ENCODE measurements around the gene NRP1.

NRP1 gene

DNA sequence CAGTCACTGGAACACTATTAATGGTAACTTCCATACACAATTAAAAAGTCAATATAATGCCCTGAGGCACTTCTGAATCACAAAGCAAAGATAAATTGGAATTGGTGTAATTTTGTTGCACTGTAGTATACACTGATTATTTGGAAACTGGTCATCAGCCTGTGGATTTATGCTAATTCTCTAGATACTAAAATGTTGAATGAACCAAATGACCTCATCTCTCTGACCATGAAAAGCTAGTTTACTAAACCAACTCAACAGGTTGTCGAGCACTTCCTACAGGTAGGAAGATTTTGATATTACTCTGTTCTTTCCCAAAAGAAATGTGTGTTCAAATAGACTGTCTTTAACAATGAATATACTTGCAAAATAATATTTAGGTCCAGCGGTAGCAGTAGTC, 5.3 kb downstream of the NRP1 start:
- no peak overlapping the region for H3K4me2 ChIP-seq (ENCODE audit: low read length)
- no peaks in the 10 kb centered on the region for H3K27me3 ChIP-seq (ENCODE audit: control insufficient read depth, insufficient read depth, low read length)
- no peaks in the 10 kb centered on the region for H3K36me3 ChIP-seq (ENCODE audit: control insufficient read depth, insufficient read depth, low read length)
- no peaks in the 10 kb centered on the region for H3K79me2 ChIP-seq
- H3K4me3 ChIP-seq (ENCODE audit: low read depth, low read length) = no peak overlapping the region
- H3K9ac ChIP-seq = no peak overlapping the region
- no peak overlapping the region for H2AFZ ChIP-seq
- H3K4me1 ChIP-seq = no peaks in the 10 kb centered on the region
- H3K9me3 ChIP-seq (ENCODE audit: control insufficient read depth, low read length) = no peaks in the 10 kb centered on the region
- no peak overlapping the region for H3K27ac ChIP-seq
- TF ChIP-seq, protein P1, sequence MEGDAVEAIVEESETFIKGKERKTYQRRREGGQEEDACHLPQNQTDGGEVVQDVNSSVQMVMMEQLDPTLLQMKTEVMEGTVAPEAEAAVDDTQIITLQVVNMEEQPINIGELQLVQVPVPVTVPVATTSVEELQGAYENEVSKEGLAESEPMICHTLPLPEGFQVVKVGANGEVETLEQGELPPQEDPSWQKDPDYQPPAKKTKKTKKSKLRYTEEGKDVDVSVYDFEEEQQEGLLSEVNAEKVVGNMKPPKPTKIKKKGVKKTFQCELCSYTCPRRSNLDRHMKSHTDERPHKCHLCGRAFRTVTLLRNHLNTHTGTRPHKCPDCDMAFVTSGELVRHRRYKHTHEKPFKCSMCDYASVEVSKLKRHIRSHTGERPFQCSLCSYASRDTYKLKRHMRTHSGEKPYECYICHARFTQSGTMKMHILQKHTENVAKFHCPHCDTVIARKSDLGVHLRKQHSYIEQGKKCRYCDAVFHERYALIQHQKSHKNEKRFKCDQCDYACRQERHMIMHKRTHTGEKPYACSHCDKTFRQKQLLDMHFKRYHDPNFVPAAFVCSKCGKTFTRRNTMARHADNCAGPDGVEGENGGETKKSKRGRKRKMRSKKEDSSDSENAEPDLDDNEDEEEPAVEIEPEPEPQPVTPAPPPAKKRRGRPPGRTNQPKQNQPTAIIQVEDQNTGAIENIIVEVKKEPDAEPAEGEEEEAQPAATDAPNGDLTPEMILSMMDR (IDR thresholded peaks at IDR 0.05) = no peak

DNA sequence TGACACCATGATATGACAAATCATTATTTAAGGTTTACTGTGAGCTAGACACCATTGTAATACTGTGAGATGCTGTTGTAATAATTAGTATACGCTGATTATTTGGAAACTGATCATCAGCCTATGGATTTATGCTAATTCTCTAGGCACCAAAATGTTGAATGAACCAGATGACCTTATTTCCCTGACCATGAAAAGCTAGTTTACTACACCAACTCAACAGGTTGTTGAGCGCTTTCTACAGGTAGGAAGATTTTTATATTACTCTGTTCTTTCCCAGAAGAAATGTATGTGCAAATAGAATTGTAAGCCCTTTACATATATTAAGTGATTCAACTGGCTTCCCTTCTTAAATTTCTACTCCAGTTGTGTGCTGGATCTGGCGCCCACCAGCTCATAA, 6.2 kb downstream of the NRP1 start:
- TF ChIP-seq, protein P1 (IDR thresholded peaks at IDR 0.05) = no peak
- Histone ChIP-seq H3K4me3 (ENCODE audit: low read depth, low read length) (no peak overlapping the region), H3K27ac (no peak overlapping the region), H3K27me3 (ENCODE audit: control insufficient read depth, insufficient read depth, low read length) (no peaks in the 10 kb centered on the region), H3K79me2 (no peaks in the 10 kb centered on the region), H3K9ac (no peak overlapping the region), H3K4me2 (ENCODE audit: low read length) (no peak overlapping the region), H3K36me3 (ENCODE audit: control insufficient read depth, insufficient read depth, low read length) (no peaks in the 10 kb centered on the region), H3K4me1 (no peaks in the 10 kb centered on the region), H2AFZ (no peak overlapping the region), H3K9me3 (ENCODE audit: control insufficient read depth, low read length) (no peaks in the 10 kb centered on the region)

- Histone ChIP-seq H3K4me1 (no peaks in the 10 kb centered on the region), H3K79me2 (no peaks in the 10 kb centered on the region), H3K9me3 (ENCODE audit: control insufficient read depth, low read length) (no peaks in the 10 kb centered on the region), H3K27me3 (ENCODE audit: control insufficient read depth, insufficient read depth, low read length) (no peaks in the 10 kb centered on the region), H3K36me3 (ENCODE audit: control insufficient read depth, insufficient read depth, low read length) (no peaks in the 10 kb centered on the region), H3K9ac (no peak overlapping the region), H3K4me2 (ENCODE audit: low read length) (no peak overlapping the region), H3K4me3 (ENCODE audit: low read depth, low read length) (no peak overlapping the region), H3K27ac (no peak overlapping the region), H2AFZ (no peak overlapping the region)
- TF ChIP-seq, protein P1 (IDR thresholded peaks at IDR 0.05) = no peak
Observed at GRCh38 chr10:33327751-33328150, 6.7 kb downstream of the NRP1 start.

- TF ChIP-seq, protein P1 (IDR thresholded peaks at IDR 0.05) = no peak
- Histone ChIP-seq H3K4me2 (ENCODE audit: low read length) (no peak overlapping the region), H3K27ac (no peak overlapping the region), H3K79me2 (no peaks in the 10 kb centered on the region), H3K9me3 (ENCODE audit: control insufficient read depth, low read length) (no peaks in the 10 kb centered on the region), H3K4me1 (no peaks in the 10 kb centered on the region), H3K27me3 (ENCODE audit: control insufficient read depth, insufficient read depth, low read length) (no peaks in the 10 kb centered on the region), H3K36me3 (ENCODE audit: control insufficient read depth, insufficient read depth, low read length) (no peaks in the 10 kb centered on the region), H3K4me3 (ENCODE audit: low read depth, low read length) (no peak overlapping the region), H2AFZ (no peak overlapping the region), H3K9ac (no peak overlapping the region)
Observed at GRCh38 chr10:33326933-33327332, 7.5 kb downstream of the NRP1 start.

DNA sequence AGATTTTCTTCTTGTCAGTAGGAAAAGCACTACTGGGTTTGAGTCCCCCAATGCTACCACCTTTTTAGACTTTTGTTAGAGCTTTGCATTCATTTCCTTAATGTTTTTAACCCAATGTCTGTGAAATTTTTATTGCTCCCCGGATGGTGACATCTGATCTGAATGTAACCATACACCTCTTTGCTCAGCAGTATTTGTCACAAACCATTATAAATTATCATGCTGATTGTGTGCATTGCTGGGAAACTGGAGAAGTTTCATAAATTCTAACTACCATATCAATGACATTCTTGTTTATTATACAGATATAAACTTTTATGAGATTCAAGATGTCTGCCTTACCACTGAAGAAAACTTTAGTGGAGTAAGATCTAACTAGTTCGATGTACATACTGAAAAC, 8.5 kb downstream of the NRP1 start:
- Histone ChIP-seq H3K4me2 (ENCODE audit: low read length) (no peak overlapping the region), H3K9ac (no peak overlapping the region), H3K27ac (no peak overlapping the region), H3K27me3 (ENCODE audit: control insufficient read depth, insufficient read depth, low read length) (no peaks in the 10 kb centered on the region), H3K9me3 (ENCODE audit: control insufficient read depth, low read length) (no peaks in the 10 kb centered on the region), H2AFZ (no peak overlapping the region), H3K4me3 (ENCODE audit: low read depth, low read length) (no peak overlapping the region), H3K4me1 (no peaks in the 10 kb centered on the region), H3K36me3 (ENCODE audit: control insufficient read depth, insufficient read depth, low read length) (no peaks in the 10 kb centered on the region), H3K79me2 (no peaks in the 10 kb centered on the region)
- TF ChIP-seq, protein P1 (IDR thresholded peaks at IDR 0.05) = no peak

Measured in parathyroid adenoma (tissue), 2 donors.